Astrocyte of the cerebellum (primary cell): ENCODE measurements around the gene BICRAL.
A peak's percentile ranks its signal among the peaks of the same experiment; 100 is the strongest.
"Not testable (repeated sequence)": the region's sequence is repeated elsewhere in the genome, so short reads cannot be mapped to it uniquely, and the experiment has no call there.

Experiments
- DNase-seq: peaks from one replicate; pipeline ENCODE4 v3.0.0-alpha.2; 2011; ENCODE audit warnings: low read depth
- H3K4me3 ChIP-seq: 2 replicates; pipeline ENCODE4 v1.5.1; 2011; ENCODE audit warnings: mild to moderate bottlenecking, low read depth, low read length, moderate library complexity
- in situ Hi-C: cut with HindIII; loops from 2 replicates; pipeline ENCODE4 v1.10.0; 2017; ENCODE audit warnings: low sequenced_read_pairs
- TF ChIP-seq, protein P1 (sequence below): IDR thresholded peaks from 2 replicates; pipeline ENCODE4 v1.5.1; 2012; ENCODE audit warnings: low read length, low read depth, moderate library complexity, mild to moderate bottlenecking; ENCODE audit errors: missing control alignments

The BICRAL gene, protein sequence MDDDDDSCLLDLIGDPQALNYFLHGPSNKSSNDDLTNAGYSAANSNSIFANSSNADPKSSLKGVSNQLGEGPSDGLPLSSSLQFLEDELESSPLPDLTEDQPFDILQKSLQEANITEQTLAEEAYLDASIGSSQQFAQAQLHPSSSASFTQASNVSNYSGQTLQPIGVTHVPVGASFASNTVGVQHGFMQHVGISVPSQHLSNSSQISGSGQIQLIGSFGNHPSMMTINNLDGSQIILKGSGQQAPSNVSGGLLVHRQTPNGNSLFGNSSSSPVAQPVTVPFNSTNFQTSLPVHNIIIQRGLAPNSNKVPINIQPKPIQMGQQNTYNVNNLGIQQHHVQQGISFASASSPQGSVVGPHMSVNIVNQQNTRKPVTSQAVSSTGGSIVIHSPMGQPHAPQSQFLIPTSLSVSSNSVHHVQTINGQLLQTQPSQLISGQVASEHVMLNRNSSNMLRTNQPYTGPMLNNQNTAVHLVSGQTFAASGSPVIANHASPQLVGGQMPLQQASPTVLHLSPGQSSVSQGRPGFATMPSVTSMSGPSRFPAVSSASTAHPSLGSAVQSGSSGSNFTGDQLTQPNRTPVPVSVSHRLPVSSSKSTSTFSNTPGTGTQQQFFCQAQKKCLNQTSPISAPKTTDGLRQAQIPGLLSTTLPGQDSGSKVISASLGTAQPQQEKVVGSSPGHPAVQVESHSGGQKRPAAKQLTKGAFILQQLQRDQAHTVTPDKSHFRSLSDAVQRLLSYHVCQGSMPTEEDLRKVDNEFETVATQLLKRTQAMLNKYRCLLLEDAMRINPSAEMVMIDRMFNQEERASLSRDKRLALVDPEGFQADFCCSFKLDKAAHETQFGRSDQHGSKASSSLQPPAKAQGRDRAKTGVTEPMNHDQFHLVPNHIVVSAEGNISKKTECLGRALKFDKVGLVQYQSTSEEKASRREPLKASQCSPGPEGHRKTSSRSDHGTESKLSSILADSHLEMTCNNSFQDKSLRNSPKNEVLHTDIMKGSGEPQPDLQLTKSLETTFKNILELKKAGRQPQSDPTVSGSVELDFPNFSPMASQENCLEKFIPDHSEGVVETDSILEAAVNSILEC

DNA sequence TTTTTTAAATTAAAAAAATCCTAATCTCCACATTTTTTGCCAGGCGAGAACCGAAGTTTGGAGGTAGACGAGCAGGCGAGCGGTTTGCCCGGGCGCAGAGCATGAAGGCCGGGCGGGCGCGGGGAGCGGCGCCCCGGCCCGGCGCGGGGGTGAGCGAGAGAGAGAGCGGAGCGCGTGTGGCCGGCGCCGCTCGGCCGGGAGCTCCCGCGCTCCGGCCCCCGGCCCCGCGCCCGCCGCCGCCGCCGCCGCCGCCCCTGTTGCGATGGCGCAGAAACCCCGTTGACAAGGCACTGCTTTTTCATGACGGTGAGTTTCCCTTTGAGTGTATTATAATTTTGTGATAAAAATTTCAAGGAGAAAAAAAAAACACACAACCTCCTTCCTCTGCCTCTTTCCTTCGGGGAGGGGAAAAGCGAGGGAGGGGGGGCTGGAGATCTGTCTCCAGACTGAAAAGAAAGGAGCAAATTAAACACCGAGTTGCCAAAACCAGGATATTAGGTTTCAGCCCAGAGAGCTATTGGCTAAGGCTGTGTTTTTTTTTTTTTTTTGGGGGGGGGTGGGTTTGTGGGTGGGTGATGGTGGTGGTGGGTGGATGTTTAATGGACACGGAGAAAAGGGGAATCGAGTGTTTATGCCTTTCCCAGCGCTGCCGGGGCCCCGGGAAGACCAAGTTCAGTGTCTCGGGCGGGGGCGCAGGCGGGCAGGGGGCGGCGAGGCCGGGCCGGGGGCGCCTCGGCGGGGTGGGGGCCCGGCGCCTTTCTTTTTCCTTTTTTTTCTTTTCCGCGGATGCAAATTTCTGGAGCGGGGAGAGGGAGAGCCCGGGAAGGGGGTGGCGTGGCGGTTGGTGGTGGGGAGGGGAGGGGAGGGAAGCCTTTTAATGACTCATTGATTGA, at the start of gene BICRAL:
BICRAL (plus strand) TSS at position 257 of the 893 bp plus-strand sequence. CDS start 39,971 bp downstream, outside the sequence.
- in situ Hi-C loops: loop anchor here (5.0 kb wide), 1 partner anchor 90 kb away; no protein-coding TSS in a partner anchor
- TF ChIP-seq, protein P1, sequence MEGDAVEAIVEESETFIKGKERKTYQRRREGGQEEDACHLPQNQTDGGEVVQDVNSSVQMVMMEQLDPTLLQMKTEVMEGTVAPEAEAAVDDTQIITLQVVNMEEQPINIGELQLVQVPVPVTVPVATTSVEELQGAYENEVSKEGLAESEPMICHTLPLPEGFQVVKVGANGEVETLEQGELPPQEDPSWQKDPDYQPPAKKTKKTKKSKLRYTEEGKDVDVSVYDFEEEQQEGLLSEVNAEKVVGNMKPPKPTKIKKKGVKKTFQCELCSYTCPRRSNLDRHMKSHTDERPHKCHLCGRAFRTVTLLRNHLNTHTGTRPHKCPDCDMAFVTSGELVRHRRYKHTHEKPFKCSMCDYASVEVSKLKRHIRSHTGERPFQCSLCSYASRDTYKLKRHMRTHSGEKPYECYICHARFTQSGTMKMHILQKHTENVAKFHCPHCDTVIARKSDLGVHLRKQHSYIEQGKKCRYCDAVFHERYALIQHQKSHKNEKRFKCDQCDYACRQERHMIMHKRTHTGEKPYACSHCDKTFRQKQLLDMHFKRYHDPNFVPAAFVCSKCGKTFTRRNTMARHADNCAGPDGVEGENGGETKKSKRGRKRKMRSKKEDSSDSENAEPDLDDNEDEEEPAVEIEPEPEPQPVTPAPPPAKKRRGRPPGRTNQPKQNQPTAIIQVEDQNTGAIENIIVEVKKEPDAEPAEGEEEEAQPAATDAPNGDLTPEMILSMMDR: no peak
- peak; percentile 66 for DNase-seq
- peak within 1 kb of the TSS; percentile 72 for H3K4me3 ChIP-seq

DNA sequence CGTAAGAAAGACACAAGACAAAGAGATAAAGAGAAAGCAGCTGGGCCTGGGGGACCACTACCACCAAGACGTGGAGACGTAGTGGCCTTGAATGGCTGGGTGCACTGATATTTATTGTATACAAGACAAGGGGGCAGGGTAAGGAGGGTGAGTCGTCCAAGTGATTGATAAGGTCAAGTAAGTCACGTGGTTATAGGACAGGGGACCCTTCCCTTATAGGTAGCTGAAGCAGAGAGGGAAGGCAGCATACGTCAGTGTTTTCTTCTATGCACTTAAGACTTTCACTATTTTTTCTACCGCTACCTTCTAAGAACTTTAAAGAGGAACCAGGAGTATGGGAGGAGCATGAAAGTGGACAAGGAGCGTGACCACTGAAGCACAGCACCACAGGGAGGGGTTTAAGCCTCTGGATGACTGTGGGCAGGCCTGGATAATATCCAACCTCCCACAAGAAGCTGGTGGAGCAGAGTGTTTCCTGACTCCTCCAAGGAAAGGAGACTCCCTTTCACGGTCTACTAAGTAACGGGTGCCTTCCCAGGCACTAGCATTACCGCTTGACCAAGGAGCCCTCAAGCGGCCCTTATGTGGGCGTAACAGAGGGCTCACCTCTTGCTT, 47.9 kb upstream of the BICRAL start:
- in situ Hi-C loops, H3K4me3 ChIP-seq, DNase-seq: not testable (repeated sequence)

DNA sequence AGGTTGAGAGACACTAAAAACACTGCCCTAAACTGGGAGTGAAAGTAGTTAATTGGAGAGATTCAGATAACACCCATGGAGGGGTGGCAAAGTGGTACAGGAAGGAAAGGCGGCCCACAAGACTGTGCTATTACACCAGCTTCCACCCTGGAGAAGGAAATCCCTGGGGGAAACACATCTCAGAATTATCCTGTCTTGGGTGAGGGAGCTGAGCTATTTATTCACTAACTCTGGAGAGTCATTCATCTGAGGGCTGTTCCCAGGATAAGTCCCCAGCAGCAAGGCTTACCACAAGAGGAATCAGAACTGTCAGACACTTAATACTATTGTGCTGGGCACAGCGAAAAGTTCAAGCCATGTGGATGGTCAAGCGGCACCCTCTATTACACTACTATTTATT, 45.9 kb upstream of the BICRAL start:
- DNase-seq: no peak

DNA sequence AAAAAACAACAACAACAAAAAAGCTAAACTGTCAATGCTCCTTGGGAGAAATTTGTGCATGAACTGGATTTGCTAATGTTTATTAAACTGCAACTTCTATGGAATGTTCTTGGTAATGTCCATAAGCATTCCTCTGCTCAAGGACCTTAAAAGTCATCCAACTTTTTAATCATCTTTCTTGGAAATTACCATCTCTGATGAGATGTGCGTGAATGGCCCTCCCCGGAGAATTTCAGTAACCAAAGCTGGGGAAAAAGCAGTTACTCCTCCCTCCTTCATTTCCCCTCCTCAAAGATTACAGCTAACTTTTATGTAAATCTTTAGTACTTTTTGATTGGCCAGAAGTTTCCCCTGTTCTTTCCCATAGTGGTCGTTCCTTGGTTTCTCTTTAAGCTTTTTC, 41.1 kb upstream of the BICRAL start:
- TF ChIP-seq, protein P1: no peak
- in situ Hi-C loops: no loop called here
- DNase-seq: no peak
- no peak overlapping the region for H3K4me3 ChIP-seq

More for the DNA sequence above, 45.9 kb upstream of the BICRAL start:
- TF ChIP-seq, protein P1: no peak
- H3K4me3 ChIP-seq: no peak overlapping the region
- in situ Hi-C loops: no loop called here

DNA sequence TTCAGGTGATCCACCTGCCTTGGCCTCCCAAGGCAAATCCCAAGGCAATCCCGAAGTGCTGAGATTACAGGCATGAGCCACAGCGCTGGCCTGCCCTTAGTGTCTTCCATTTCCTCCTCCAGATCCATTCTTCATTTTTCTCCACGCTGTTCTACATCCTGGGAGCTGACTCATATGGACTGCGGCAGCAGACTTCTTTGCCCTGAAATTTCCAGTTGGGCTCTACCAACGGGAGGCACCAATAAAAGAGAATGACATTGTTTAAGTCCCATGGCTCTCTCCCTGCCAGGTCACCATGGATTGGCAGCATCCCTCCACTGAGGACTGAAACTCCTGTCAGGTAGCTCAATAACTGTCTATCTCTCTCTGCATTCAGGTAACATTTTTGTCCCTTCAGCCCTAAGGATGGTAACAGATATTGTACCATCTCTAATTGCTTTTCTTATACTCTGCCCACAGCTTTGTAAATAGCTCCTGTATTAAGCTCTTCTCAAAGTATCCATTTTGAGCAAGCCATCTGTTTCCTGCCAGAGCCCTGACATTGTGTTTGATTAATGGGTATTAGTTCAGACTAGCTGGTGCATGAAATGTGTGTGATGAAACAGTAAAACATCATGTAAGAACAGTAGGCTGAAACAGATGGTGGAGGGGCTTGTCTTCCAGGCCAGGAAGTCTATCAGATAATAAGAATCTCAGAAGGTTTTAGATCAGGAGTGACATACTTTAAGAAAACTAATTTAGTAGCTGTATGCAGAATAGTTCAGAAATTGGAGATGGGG, 39.5 kb upstream of the BICRAL start:
- TF ChIP-seq, protein P1: no peak
- no peak overlapping the region for H3K4me3 ChIP-seq
- in situ Hi-C loops: no loop called here
- no peak for DNase-seq
